Sigmoid colon (tissue), 4 donors: ENCODE data around the gene PODNL1.

Experiments used
- POLR2A ChIP-seq, 2 donors: fragments of 450-650 bp; IDR thresholded peaks; one replicate each; pipeline ENCODE4 v1.6.1; 2016; ENCODE audit warnings: antibody characterized with exemption in 2 of 2, mild to moderate bottlenecking in 2 of 2, moderate library complexity in 2 of 2
- POLR2AphosphoS5 ChIP-seq, 4 donors: sonication (generic); formaldehyde crosslinking; IDR thresholded peaks; one replicate each; pipeline ENCODE4 v1.6.1; 2017; ENCODE audit warnings: antibody characterized with exemption in 4 of 4
- TF ChIP-seq, protein P1 (sequence below), 4 experiments: fragments of 450-650 bp in 3 of 4; fragments of 200-600 bp in 1 of 4; IDR thresholded peaks; one replicate each; pipeline ENCODE4 v1.5.1; 2016 to 2019; ENCODE audit warnings: antibody characterized with exemption in 4 of 4, mild to moderate bottlenecking in 3 of 4, moderate library complexity in 2 of 4

GRCh38 chr19:13958043-13958442 is 19.8 kb upstream of the PODNL1 start:
- TF ChIP-seq, protein P1, sequence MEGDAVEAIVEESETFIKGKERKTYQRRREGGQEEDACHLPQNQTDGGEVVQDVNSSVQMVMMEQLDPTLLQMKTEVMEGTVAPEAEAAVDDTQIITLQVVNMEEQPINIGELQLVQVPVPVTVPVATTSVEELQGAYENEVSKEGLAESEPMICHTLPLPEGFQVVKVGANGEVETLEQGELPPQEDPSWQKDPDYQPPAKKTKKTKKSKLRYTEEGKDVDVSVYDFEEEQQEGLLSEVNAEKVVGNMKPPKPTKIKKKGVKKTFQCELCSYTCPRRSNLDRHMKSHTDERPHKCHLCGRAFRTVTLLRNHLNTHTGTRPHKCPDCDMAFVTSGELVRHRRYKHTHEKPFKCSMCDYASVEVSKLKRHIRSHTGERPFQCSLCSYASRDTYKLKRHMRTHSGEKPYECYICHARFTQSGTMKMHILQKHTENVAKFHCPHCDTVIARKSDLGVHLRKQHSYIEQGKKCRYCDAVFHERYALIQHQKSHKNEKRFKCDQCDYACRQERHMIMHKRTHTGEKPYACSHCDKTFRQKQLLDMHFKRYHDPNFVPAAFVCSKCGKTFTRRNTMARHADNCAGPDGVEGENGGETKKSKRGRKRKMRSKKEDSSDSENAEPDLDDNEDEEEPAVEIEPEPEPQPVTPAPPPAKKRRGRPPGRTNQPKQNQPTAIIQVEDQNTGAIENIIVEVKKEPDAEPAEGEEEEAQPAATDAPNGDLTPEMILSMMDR (IDR thresholded peaks at IDR 0.05), result no peak
- TF ChIP-seq POLR2A (IDR thresholded peaks at IDR 0.05), result no peak
- TF ChIP-seq POLR2AphosphoS5 (IDR thresholded peaks at IDR 0.05), result no peak
